C4-2B (cell line): Measurements from ENCODE around the gene DCST2.

ENCODE experiments used
- ZFX ChIP-seq: fragments of 450-650 bp; IDR thresholded peaks from 2 replicates; pipeline ENCODE4 v1.6.1; 2017
- TF ChIP-seq, protein P1 (sequence below): fragments of 450-650 bp; conservative IDR thresholded peaks from 2 replicates; pipeline ENCODE4 v1.5.1; 2017; ENCODE audit warnings: mild to moderate bottlenecking

DNA sequence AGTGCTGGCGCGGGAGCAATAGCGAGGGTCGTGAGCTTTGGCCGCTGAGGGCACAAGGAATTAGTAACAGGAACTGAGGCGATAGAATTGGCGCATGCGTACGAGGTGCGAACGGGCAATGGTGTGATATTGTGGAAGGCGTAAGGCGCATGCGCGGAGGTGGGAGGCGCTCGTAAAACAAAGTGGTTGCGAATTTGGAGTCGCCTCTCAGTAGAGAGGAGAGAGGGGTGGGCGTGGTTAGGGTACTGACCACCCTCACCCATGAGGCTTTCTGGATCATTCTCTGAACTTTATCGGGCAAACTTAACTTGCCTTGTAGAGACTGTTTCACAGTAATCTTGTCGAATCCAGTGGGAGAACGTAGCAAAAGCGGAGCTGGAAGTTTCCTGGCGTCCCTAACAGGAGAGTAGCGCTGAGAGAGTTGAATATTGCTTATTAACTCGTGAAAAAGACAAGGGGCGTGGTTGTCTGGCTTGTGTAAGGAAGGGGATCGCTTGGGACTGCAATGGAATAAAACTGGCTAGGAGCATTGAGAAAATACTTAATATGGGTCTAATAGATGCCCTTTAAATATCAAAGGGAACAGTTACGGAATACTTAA lies 58.7 kb downstream of the DCST2 start:
- TF ChIP-seq, protein P1, sequence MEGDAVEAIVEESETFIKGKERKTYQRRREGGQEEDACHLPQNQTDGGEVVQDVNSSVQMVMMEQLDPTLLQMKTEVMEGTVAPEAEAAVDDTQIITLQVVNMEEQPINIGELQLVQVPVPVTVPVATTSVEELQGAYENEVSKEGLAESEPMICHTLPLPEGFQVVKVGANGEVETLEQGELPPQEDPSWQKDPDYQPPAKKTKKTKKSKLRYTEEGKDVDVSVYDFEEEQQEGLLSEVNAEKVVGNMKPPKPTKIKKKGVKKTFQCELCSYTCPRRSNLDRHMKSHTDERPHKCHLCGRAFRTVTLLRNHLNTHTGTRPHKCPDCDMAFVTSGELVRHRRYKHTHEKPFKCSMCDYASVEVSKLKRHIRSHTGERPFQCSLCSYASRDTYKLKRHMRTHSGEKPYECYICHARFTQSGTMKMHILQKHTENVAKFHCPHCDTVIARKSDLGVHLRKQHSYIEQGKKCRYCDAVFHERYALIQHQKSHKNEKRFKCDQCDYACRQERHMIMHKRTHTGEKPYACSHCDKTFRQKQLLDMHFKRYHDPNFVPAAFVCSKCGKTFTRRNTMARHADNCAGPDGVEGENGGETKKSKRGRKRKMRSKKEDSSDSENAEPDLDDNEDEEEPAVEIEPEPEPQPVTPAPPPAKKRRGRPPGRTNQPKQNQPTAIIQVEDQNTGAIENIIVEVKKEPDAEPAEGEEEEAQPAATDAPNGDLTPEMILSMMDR: no peak
- no peak for TF ChIP-seq ZFX
